Measurements from ENCODE around the gene ALAS1. TPM values are rescaled to one million over a fixed set of nuclear protein-coding genes. Genes with fewer than 3 reads are reported as not detected.
A peak's percentile ranks its signal among the peaks of the same experiment; 100 is the strongest.

Gene ALAS1
- polyA plus RNA-seq, 1 donor (not counting 4 experiments of a cell fraction or from before 2014, with no cell fraction given), result 74.1 TPM

GRCh38 chr3:52246264-52246620, 48.3 kb downstream of the ALAS1 start:
- no peaks in the 10 kb centered on the region for H3K79me2 ChIP-seq (ENCODE audit: control insufficient read depth, insufficient read depth, low read length)
- no peaks in the 10 kb centered on the region for H3K9me1 ChIP-seq (ENCODE audit: control insufficient read depth, extremely low read depth, insufficient read depth, low read length)
- no peaks in the 10 kb centered on the region for H3K27me3 ChIP-seq (ENCODE audit: control insufficient read depth, extremely low read depth, insufficient read depth, low read length)
- no peak overlapping the region for H3K27ac ChIP-seq (ENCODE audit: control insufficient read depth, insufficient read depth, low read length)
- TF ChIP-seq CTCF (optimal IDR thresholded peaks at IDR 0.05 in 1 of 3, IDR thresholded peaks at IDR 0.05 in 1 of 3, conservative IDR thresholded peaks at IDR 0.05 in 1 of 3; ENCODE audit: extremely low read depth in 1 of 3, insufficient read depth in 2 of 3, low read length in 3 of 3) (no peak), EZH2 (IDR thresholded peaks at IDR 0.05; ENCODE audit: low read length) (no peak)
- H4K20me1 ChIP-seq (ENCODE audit: control insufficient read depth, extremely low read depth, insufficient read depth, low read length), result no peaks in the 10 kb centered on the region
- peak overlapping the region; percentile 69 for H3K4me2 ChIP-seq (ENCODE audit: control insufficient read depth, extremely low read depth, insufficient read depth, low read depth, low read length)
- dilution Hi-C loops (cut with MboI; ENCODE audit: extremely low pct_ligation_motif_present, low sequenced_read_pairs), result no loop called here
- DNase-seq (ENCODE audit: low read depth, low spot score) (no peak), FAIRE-seq (no peak)
- peaks cover 11 to 16% of the 10 kb centered on the region in 2 experiments for H3K36me3 ChIP-seq (ENCODE audit: control insufficient read depth in 2 of 2, extremely low read depth in 1 of 2, insufficient read depth in 2 of 2, low read length in 2 of 2)
- peak overlapping the region; percentile 47 for H2AFZ ChIP-seq (ENCODE audit: control insufficient read depth, low read length)
- H3K4me3 ChIP-seq (ENCODE audit: control insufficient read depth in 2 of 3, extremely low read depth in 1 of 3, insufficient read depth in 2 of 3, low read depth in 1 of 3, low read length in 3 of 3), result peak overlapping the region; percentile 13 to 58 (median 45)
- H3K4me1 ChIP-seq (ENCODE audit: control insufficient read depth, extremely low read depth, insufficient read depth, low read length), result peaks cover 29% of the 10 kb centered on the region
- no peaks in the 10 kb centered on the region for H3K9me3 ChIP-seq (ENCODE audit: control insufficient read depth, low read depth, low read length)
- H3K9ac ChIP-seq (ENCODE audit: control insufficient read depth, extremely low read depth, insufficient read depth, low read length), result peak overlapping the region; percentile 44

GRCh38 chr3:52246728-52247408, 48.9 kb downstream of the ALAS1 start:
- H3K27me3 ChIP-seq (ENCODE audit: control insufficient read depth, extremely low read depth, insufficient read depth, low read length), result no peaks in the 10 kb centered on the region
- FAIRE-seq (no peak), DNase-seq (ENCODE audit: low read depth, low spot score) (no peak)
- no peak overlapping the region for H3K9ac ChIP-seq (ENCODE audit: control insufficient read depth, extremely low read depth, insufficient read depth, low read length)
- peak overlapping the region; percentile 69 for H3K4me2 ChIP-seq (ENCODE audit: control insufficient read depth, extremely low read depth, insufficient read depth, low read depth, low read length)
- dilution Hi-C loops (cut with MboI; ENCODE audit: extremely low pct_ligation_motif_present, low sequenced_read_pairs), result no loop called here
- H3K27ac ChIP-seq (ENCODE audit: control insufficient read depth, insufficient read depth, low read length), result no peak overlapping the region
- H3K79me2 ChIP-seq (ENCODE audit: control insufficient read depth, insufficient read depth, low read length), result no peaks in the 10 kb centered on the region
- TF ChIP-seq EZH2 (IDR thresholded peaks at IDR 0.05; ENCODE audit: low read length) (no peak), CTCF (optimal IDR thresholded peaks at IDR 0.05 in 1 of 3, IDR thresholded peaks at IDR 0.05 in 1 of 3, conservative IDR thresholded peaks at IDR 0.05 in 1 of 3; ENCODE audit: extremely low read depth in 1 of 3, insufficient read depth in 2 of 3, low read length in 3 of 3) (no peak)
- H3K36me3 ChIP-seq (ENCODE audit: control insufficient read depth in 2 of 2, extremely low read depth in 1 of 2, insufficient read depth in 2 of 2, low read length in 2 of 2), result peaks cover 11 to 16% of the 10 kb centered on the region in 2 experiments
- no peak overlapping the region for H3K4me3 ChIP-seq (ENCODE audit: control insufficient read depth in 2 of 3, extremely low read depth in 1 of 3, insufficient read depth in 2 of 3, low read depth in 1 of 3, low read length in 3 of 3)
- H2AFZ ChIP-seq (ENCODE audit: control insufficient read depth, low read length), result no peak overlapping the region
- no peaks in the 10 kb centered on the region for H3K9me1 ChIP-seq (ENCODE audit: control insufficient read depth, extremely low read depth, insufficient read depth, low read length)
- H4K20me1 ChIP-seq (ENCODE audit: control insufficient read depth, extremely low read depth, insufficient read depth, low read length), result no peaks in the 10 kb centered on the region
- H3K4me1 ChIP-seq (ENCODE audit: control insufficient read depth, extremely low read depth, insufficient read depth, low read length), result peaks cover 29% of the 10 kb centered on the region
- H3K9me3 ChIP-seq (ENCODE audit: control insufficient read depth, low read depth, low read length), result no peaks in the 10 kb centered on the region
